Activated CD4-positive, alpha-beta T cell treated with anti-CD3 and anti-CD28 coated beads for 1 hour (primary cell): ENCODE results near the gene ZFX.
"Not testable (repeated sequence)": the region's sequence is repeated elsewhere in the genome, so short reads cannot be mapped to it uniquely, and the experiment has no call there.

Experiments
- DNase-seq: peaks from one replicate; pipeline ENCODE4 v3.0.0-alpha.2; 2020

ZFX gene

GRCh38 chrX:24149351-24150050 is at the start of gene ZFX:
TSS of gene ZFX (plus strand) at chrX:24149729. CDS start at chrX:24172743, 23,014 bp downstream.
- peak; percentile 46 for DNase-seq

- DNase-seq: no peak
Observed at GRCh38 chrX:24100713-24101112, 48.8 kb upstream of the ZFX start.

GRCh38 chrX:24110069-24110468 is 39.5 kb upstream of the ZFX start:
- no peak for DNase-seq

- DNase-seq: no peak
Observed at GRCh38 chrX:24113181-24113580, 36.3 kb upstream of the ZFX start.

GRCh38 chrX:24117258-24117657 is 32.3 kb upstream of the ZFX start:
- no peak for DNase-seq

- no peak for DNase-seq
Observed at GRCh38 chrX:24124244-24124799, 25.2 kb upstream of the ZFX start.

GRCh38 chrX:24125028-24125612 is 24.4 kb upstream of the ZFX start:
- no peak for DNase-seq

- DNase-seq: no peak
Observed at GRCh38 chrX:24131476-24131875, 18.1 kb upstream of the ZFX start.

GRCh38 chrX:24133312-24133711 is 16.2 kb upstream of the ZFX start:
- no peak for DNase-seq

- not testable (repeated sequence) for DNase-seq
Observed at GRCh38 chrX:24135768-24136167, 13.8 kb upstream of the ZFX start.

GRCh38 chrX:24137192-24137591 is 12.3 kb upstream of the ZFX start:
- DNase-seq: no peak

GRCh38 chrX:24143982-24144381 is 5.5 kb upstream of the ZFX start:
- DNase-seq: not testable (repeated sequence)

- DNase-seq: no peak
Observed at GRCh38 chrX:24144528-24144927, 5.0 kb upstream of the ZFX start.

GRCh38 chrX:24145303-24146186 is 4.0 kb upstream of the ZFX start:
- DNase-seq: no peak

- DNase-seq: no peak
Observed at GRCh38 chrX:24146283-24146949, 3.1 kb upstream of the ZFX start.

- DNase-seq: no peak
Observed at GRCh38 chrX:24147165-24147564, 2.4 kb upstream of the ZFX start.

- DNase-seq: no peak
Observed at GRCh38 chrX:24148121-24148520, 1.4 kb upstream of the ZFX start.

GRCh38 chrX:24148535-24149350 is 786 bp upstream of the ZFX start:
- DNase-seq: no peak

GRCh38 chrX:24150051-24150790 is 692 bp downstream of the ZFX start:
- peak; percentile 75 for DNase-seq

GRCh38 chrX:24150898-24151297 is 1.4 kb downstream of the ZFX start:
- no peak for DNase-seq

GRCh38 chrX:24151513-24151912 is 2.0 kb downstream of the ZFX start:
- DNase-seq: no peak
